HFFc6 (cell line): ENCODE measurements around the gene NTM. TPM values are rescaled to one million over a fixed set of nuclear protein-coding genes. Genes with fewer than 3 reads are reported as not detected.

Experiments
- DNase-seq: peaks from one replicate; pipeline ENCODE4 v3.0.0-alpha.2; 2018
- H3K27ac Mint-ChIP-seq: 2 replicates; pipeline ENCODE4 v1.8.0; 2020; ENCODE audit warnings: mild to moderate bottlenecking, mixed read lengths
- H3K27me3 Mint-ChIP-seq: 2 replicates; pipeline ENCODE4 v1.8.0; 2021; ENCODE audit warnings: mild to moderate bottlenecking, moderate library complexity, mixed read lengths; ENCODE audit not compliant: insufficient read depth
- H3K36me3 Mint-ChIP-seq: 2 replicates; pipeline ENCODE4 v1.8.0; 2021; ENCODE audit warnings: low read depth, mixed read lengths
- H3K4me1 Mint-ChIP-seq: 2 replicates; pipeline ENCODE4 v1.8.0; 2020; ENCODE audit warnings: low read depth, mixed read lengths
- H3K4me3 Mint-ChIP-seq: 2 replicates; pipeline ENCODE4 v1.8.0; 2020; ENCODE audit warnings: mild to moderate bottlenecking, moderate library complexity, mixed read lengths
- H3K9me3 Mint-ChIP-seq: 2 replicates; pipeline ENCODE4 v1.8.0; 2020; ENCODE audit warnings: mild to moderate bottlenecking, mixed read lengths
- total RNA-seq, 6 experiments: library from RNA; stranded (reverse); fragmentation: NEBNext Ultra II Directional; extraction: Animal tissue kit (Norgen Biotek cat#: 25700); gene quantifications; 2 replicates in 1 of 6; 3 replicates in 5 of 6; pipeline ENCODE4 v1.2.3, GENCODE V29; 2021
- TF ChIP-seq, protein P1 (sequence below): fragments of 200-600 bp; sonication (generic); IDR thresholded peaks from 2 replicates; pipeline ENCODE4 v1.5.0; 2021; ENCODE audit warnings: antibody characterized with exemption, mild to moderate bottlenecking

NTM gene
- total RNA-seq, 6 experiments from 2014 or later, result 18.3 to 23.6 (median 21.7) TPM

DNA sequence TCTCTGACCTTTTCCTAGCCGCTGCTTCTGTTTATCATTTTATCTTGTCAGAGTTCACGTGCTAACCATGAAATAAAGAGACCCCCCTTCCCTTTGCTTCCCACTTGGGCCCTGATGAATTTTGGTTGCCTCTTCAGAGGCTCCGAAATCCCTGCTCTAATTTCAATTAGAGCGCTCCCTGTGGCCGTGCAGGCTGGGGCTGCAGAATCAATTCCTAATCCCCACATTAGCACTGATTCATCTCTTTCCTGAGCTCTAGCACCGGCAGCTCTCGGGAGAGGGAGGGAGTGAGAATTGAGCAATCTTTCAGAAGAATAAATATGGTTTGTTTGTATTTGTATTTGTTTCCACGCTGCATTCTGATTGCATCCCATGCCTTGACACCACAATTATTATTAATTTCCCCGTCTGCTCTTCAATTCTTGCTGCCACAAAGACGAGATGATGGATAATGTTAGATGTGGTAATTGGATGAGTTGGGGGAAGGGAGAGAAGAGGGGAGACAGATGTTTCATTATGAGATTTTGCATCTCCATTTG, 76.9 kb downstream of the NTM start:
- Mint-ChIP-seq H3K27ac (no peak overlapping the region), H3K36me3 (no peaks in the 10 kb centered on the region), H3K27me3 (peaks cover 3% of the 10 kb centered on the region; the same call in 1 of the 2 replicates), H3K4me1 (no peaks in the 10 kb centered on the region), H3K9me3 (peaks cover 4% of the 10 kb centered on the region; the same call in 1 of the 2 replicates), H3K4me3 (no peak overlapping the region)
- no peak for DNase-seq
- TF ChIP-seq, protein P1, sequence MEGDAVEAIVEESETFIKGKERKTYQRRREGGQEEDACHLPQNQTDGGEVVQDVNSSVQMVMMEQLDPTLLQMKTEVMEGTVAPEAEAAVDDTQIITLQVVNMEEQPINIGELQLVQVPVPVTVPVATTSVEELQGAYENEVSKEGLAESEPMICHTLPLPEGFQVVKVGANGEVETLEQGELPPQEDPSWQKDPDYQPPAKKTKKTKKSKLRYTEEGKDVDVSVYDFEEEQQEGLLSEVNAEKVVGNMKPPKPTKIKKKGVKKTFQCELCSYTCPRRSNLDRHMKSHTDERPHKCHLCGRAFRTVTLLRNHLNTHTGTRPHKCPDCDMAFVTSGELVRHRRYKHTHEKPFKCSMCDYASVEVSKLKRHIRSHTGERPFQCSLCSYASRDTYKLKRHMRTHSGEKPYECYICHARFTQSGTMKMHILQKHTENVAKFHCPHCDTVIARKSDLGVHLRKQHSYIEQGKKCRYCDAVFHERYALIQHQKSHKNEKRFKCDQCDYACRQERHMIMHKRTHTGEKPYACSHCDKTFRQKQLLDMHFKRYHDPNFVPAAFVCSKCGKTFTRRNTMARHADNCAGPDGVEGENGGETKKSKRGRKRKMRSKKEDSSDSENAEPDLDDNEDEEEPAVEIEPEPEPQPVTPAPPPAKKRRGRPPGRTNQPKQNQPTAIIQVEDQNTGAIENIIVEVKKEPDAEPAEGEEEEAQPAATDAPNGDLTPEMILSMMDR, result no peak

DNA sequence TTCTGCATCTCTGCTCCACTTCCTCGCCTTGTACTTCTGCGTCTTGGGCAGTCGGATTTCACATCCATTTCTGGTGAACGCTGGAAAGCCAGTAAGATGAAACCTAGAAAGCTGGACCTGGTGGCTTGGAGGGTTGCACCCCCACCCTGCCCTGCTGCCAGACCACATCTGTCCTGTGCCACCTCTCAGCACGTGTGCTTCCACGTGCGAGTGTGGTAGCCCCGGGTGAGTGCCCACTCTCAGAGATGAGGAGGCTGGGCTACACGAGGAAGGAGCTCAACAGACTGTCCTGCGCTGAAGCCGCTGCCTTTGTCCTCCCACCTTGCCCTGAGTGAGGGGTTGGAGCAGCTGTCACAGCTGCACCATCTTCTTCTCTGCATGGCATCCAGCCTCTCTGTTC, 77.5 kb downstream of the NTM start:
- H3K27ac Mint-ChIP-seq, result no peak overlapping the region
- TF ChIP-seq, protein P1, result no peak
- no peak overlapping the region for H3K4me3 Mint-ChIP-seq
- H3K27me3 Mint-ChIP-seq, result peaks cover 3% of the 10 kb centered on the region; the same call in 1 of the 2 replicates
- no peaks in the 10 kb centered on the region for H3K4me1 Mint-ChIP-seq
- peaks cover 4% of the 10 kb centered on the region; the same call in 1 of the 2 replicates for H3K9me3 Mint-ChIP-seq
- H3K36me3 Mint-ChIP-seq, result no peaks in the 10 kb centered on the region
- no peak for DNase-seq

DNA sequence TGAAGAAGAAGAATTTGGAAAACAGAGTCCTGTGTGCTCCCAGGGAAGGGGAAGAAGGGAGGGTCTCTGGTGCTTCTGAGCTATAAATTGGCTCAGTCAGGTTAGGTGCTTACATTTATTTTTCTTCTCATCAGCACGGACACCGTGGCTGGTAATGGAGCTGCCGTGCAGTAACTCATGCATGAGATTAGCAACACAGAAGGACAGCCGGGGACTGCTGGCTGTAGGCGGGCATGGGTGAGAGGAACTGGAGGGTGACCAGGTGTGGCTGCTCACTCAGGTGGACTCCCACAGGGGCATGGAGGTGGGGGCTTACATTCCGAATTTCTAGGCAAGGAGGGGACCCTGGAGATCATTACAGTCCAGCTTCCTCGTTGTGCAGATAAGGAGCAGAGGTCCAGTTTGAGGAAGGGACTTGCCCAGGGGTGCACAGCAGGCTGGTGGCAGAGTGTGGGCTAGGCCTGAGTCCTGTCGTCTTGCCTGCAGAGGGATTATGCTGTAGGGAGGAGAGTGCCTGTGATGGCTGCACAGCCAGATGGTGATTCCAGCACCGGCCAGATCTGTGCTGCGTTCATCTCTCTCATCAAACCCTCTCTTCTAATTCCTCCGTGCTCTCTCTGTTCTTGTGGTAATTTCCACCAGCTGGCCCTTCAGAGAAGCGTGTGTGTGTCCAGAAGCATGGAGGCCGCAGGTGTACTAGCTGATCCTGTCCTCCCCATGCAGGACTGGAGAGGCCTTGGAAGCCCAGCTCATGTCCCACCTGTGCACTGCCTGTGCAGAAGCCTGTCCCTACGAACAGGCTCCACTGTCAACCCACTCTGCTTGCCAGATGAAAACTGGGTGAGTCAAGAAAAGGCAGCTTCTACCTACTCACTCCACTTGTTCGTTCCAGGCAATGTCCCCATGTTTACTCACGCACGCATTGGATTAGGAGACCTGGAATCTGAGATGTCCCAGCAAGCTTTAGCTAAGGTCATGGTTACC, 78.9 kb downstream of the NTM start:
- no peaks in the 10 kb centered on the region for H3K4me1 Mint-ChIP-seq
- no peak for DNase-seq
- H3K27me3 Mint-ChIP-seq, result peaks cover 3% of the 10 kb centered on the region; the same call in 1 of the 2 replicates
- no peak overlapping the region for H3K4me3 Mint-ChIP-seq
- TF ChIP-seq, protein P1, result no peak
- H3K27ac Mint-ChIP-seq, result no peak overlapping the region
- H3K9me3 Mint-ChIP-seq, result peaks cover 4% of the 10 kb centered on the region; the same call in 1 of the 2 replicates
- H3K36me3 Mint-ChIP-seq, result no peaks in the 10 kb centered on the region

DNA sequence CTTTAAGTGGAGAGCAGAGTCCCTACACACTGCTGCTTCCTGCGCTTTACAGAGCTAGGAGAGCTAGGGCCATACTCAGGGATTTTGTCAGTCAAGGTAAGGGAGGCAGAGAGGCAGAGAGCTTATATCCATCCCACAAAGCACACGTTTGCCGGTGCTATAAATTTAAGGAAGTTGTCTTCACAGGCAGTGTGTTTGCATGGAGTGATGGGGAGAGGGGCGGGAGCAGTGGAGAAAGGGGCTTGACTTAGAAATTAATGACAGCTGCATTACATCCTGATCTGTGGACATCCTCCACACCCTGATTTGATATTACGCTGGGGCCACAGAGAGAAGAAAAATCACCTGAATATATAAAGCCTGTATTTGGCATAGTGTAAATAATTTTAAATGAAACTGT, 84.1 kb downstream of the NTM start:
- Mint-ChIP-seq H3K27me3 (peaks cover 15% of the 10 kb centered on the region), H3K9me3 (peaks cover 4% of the 10 kb centered on the region; the same call in 1 of the 2 replicates), H3K4me3 (no peak overlapping the region), H3K4me1 (no peaks in the 10 kb centered on the region; the same call in 1 of the 2 replicates), H3K27ac (no peak overlapping the region), H3K36me3 (no peaks in the 10 kb centered on the region)
- no peak for DNase-seq
- TF ChIP-seq, protein P1, result no peak

DNA sequence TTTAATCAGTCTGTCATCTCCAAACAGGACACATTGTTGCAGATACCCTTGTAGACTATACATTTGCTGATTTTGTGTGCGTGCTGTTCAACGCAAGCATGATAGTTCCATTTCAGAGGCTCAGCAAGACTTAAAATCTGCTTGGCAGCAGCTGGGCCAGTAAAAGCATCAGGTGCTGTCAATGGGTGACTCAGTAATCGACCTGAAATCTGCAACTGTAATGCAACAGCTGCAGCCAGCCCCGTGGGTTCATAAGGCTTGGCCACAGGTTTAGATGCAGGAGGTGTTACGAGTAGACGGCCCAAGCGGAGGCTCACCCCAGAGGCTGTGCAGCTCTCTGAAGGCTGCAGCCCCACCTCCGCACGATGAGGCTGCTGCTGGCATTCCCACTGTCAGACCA, 84.6 kb downstream of the NTM start:
- no peak for DNase-seq
- Mint-ChIP-seq H3K4me1 (no peaks in the 10 kb centered on the region; the same call in 1 of the 2 replicates), H3K27ac (no peak overlapping the region), H3K36me3 (no peaks in the 10 kb centered on the region), H3K4me3 (no peak overlapping the region), H3K9me3 (peaks cover 2% of the 10 kb centered on the region; the same call in 1 of the 2 replicates), H3K27me3 (peaks cover 15% of the 10 kb centered on the region)
- TF ChIP-seq, protein P1, result no peak
